Endothelial cell of umbilical vein (primary cell): ENCODE measurements around the gene TXN2. TPM values are rescaled to one million over a fixed set of nuclear protein-coding genes. Genes with fewer than 3 reads are reported as not detected.
"Not testable (repeated sequence)": the region's sequence is repeated elsewhere in the genome, so short reads cannot be mapped to it uniquely, and the experiment has no call there.

ENCODE experiments used
- BruUV-seq: library from RNA; stranded (reverse); fragments of 400-500 nt; replicated peaks from 2 replicates; lab custom pipeline; 2021; lab: Mats Ljungman, UMichigan
- CTCF ChIA-PET: fragments of 300-600, 350-600 bp; sonication (Branson Sonifier 250); formaldehyde crosslinking; loops from one replicate; lab custom pipeline; 2021; ENCODE audit warnings: antibody characterized with exemption, inconsistent platforms; lab: Charles Lee
- POLR2A ChIA-PET: fragments of 300-600, 350-600 bp; sonication (Branson Sonifier 250); formaldehyde crosslinking; loops from one replicate; lab custom pipeline; 2021; ENCODE audit warnings: antibody characterized with exemption, inconsistent platforms; lab: Charles Lee
- DNase-seq: peaks from one replicate; pipeline ENCODE4 v3.0.0-alpha.2; 2011; ENCODE audit warnings: low read depth, low spot score
- FAIRE-seq: peaks from 2 replicates; lab custom pipeline; 2011; peaks lifted over from hg19 to GRCh38; lab: Jason Lieb, UNC
- H2AFZ ChIP-seq: 2 replicates; pipeline ENCODE4 v1.6.0; 2012; ENCODE audit warnings: low read depth, low read length, control low read depth, inconsistent platforms
- H3K27ac ChIP-seq: 2 replicates; pipeline ENCODE4 v1.5.1; 2011; ENCODE audit warnings: low read depth, mild to moderate bottlenecking, control low read depth, low read length, moderate library complexity; ENCODE audit not compliant: insufficient read depth
- H3K27me3 ChIP-seq, 2 experiments: 2 replicates each; pipeline versions ENCODE4 v1.6.0 to v1.6.1; 2011; ENCODE audit warnings: low read length in 2 of 2, mixed read lengths in 1 of 2; ENCODE audit not compliant: control insufficient read depth in 2 of 2, insufficient read depth in 2 of 2
- H3K36me3 ChIP-seq, 2 experiments: 2 replicates in 1 of 2; 3 replicates in 1 of 2; pipeline ENCODE4 v1.5.1; 2011; ENCODE audit warnings: low read length in 2 of 2, mild to moderate bottlenecking in 1 of 2, moderate library complexity in 1 of 2; ENCODE audit not compliant: control insufficient read depth in 2 of 2, insufficient read depth in 2 of 2; ENCODE audit errors: extremely low read depth in 1 of 2
- H3K4me1 ChIP-seq: 3 replicates; pipeline ENCODE4 v1.5.1; 2011; ENCODE audit warnings: mild to moderate bottlenecking, low read length; ENCODE audit not compliant: control insufficient read depth, insufficient read depth; ENCODE audit errors: extremely low read depth
- H3K4me2 ChIP-seq: 2 replicates; pipeline ENCODE4 v1.6.1; 2011; ENCODE audit warnings: low read length, control low read depth, mixed read lengths; ENCODE audit not compliant: insufficient read depth
- H3K4me3 ChIP-seq, 3 experiments: fragments of 200-600 bp in 1 of 3; sonication (generic), shearing (Covaris generic) in 1 of 3; replicated peaks in 1 of 3; 2 replicates each; pipeline ENCODE4 v1.5.1; 2011 to 2016; ENCODE audit warnings: control low read depth in 3 of 3, low read length in 3 of 3, mild to moderate bottlenecking in 2 of 3, inconsistent platforms in 1 of 3, low read depth in 1 of 3, moderate library complexity in 1 of 3; ENCODE audit not compliant: insufficient read depth in 1 of 3
- H3K79me2 ChIP-seq: 2 replicates; pipeline ENCODE4 v1.6.0; 2012; ENCODE audit warnings: low read length, inconsistent platforms; ENCODE audit not compliant: control insufficient read depth, insufficient read depth
- H3K9ac ChIP-seq: replicated peaks from 2 replicates; pipeline ENCODE3; 2011; ENCODE audit warnings: low read length, control low read depth; ENCODE audit not compliant: insufficient read depth; ENCODE audit errors: extremely low read depth
- H3K9me1 ChIP-seq: replicated peaks from 3 replicates; pipeline ENCODE4 v1.6.0; 2011; ENCODE audit warnings: mild to moderate bottlenecking, low read length; ENCODE audit not compliant: control insufficient read depth, insufficient read depth; ENCODE audit errors: extremely low read depth
- H3K9me3 ChIP-seq: replicated peaks from 2 replicates; pipeline ENCODE4 v1.5.1; 2012; ENCODE audit warnings: low read length, inconsistent platforms; ENCODE audit not compliant: control insufficient read depth, insufficient read depth
- H4K20me1 ChIP-seq: replicated peaks from 2 replicates; pipeline ENCODE3; 2011; ENCODE audit warnings: mild to moderate bottlenecking, low read length; ENCODE audit not compliant: control insufficient read depth, insufficient read depth; ENCODE audit errors: extremely low read depth
- CTCF ChIP-seq, 2 donors: IDR thresholded peaks; 1 replicate in 1 of 2; 2 replicates in 1 of 2; pipeline ENCODE4 v1.5.1; 2011; ENCODE audit warnings: low read length in 2 of 2, mild to moderate bottlenecking in 2 of 2, moderate library complexity in 2 of 2, control low read depth in 1 of 2, inconsistent platforms in 1 of 2, low read depth in 1 of 2; ENCODE audit not compliant: insufficient read depth in 1 of 2; ENCODE audit errors: extremely low read depth in 1 of 2
- EZH2 ChIP-seq: IDR thresholded peaks from 2 replicates; pipeline ENCODE4 v1.6.1; 2012; ENCODE audit warnings: borderline replicate concordance, low read depth, mild to moderate bottlenecking, moderate library complexity, low read length, inconsistent platforms; ENCODE audit not compliant: severe bottlenecking
- FOS ChIP-seq: IDR thresholded peaks from 2 replicates; pipeline ENCODE4 v1.6.1; 2011; ENCODE audit warnings: mild to moderate bottlenecking, low read length, moderate library complexity, borderline replicate concordance; ENCODE audit not compliant: insufficient read depth
- GATA2 ChIP-seq: IDR thresholded peaks from 2 replicates; pipeline ENCODE4 v1.7.0; 2011; ENCODE audit warnings: low read depth, mild to moderate bottlenecking, moderate library complexity, mixed read lengths, low read length; ENCODE audit not compliant: insufficient read length, insufficient read depth
- JUN ChIP-seq: IDR thresholded peaks from 2 replicates; pipeline ENCODE4 v1.6.1; 2011; ENCODE audit warnings: borderline replicate concordance, low read depth; ENCODE audit not compliant: insufficient read length, insufficient read depth
- MYC ChIP-seq: IDR thresholded peaks from one replicate; pipeline ENCODE4 v1.6.1; 2011; ENCODE audit warnings: mild to moderate bottlenecking, low read depth, low read length
- dilution Hi-C: fragments of 300-500 bp; cut with MboI; formaldehyde crosslinking; loops from one replicate; pipeline ENCODE4 v1.15.0; 2019; ENCODE audit warnings: low sequenced_read_pairs; ENCODE audit not compliant: extremely low pct_ligation_motif_present
- intact Hi-C: fragments of 100-400 bp; cut with micrococcal nuclease; formaldehyde crosslinking; loops from one replicate; pipeline ENCODE4 v1.10.0; 2022
- polyA plus RNA-seq, 4 experiments: library from polyadenylated mRNA; depleted of rRNA in 3 of 4; stranded (reverse) in 3 of 4; unstranded in 1 of 4; fragments of >200 nt; gene quantifications; 2 replicates each; pipeline versions ENCODE4 v1.2.1 to v1.2.3, GENCODE V29; 2011 to 2012; ENCODE audit warnings: missing spikeins in 1 of 4
- total RNA-seq: library from RNA; stranded (reverse); gene quantifications from 2 replicates; pipeline ENCODE4 v1.2.3, GENCODE V29; 2021

Gene TXN2
- total and polyA plus RNA-seq, 2 donors (not counting 3 experiments of a cell fraction or from before 2014, with no cell fraction given), result 75.9 to 183 TPM

- H3K4me1 ChIP-seq, result peaks cover 26% of the 10 kb centered on the region
- H2AFZ ChIP-seq, result no peak overlapping the region
- no peaks in the 10 kb centered on the region for H3K9me3 ChIP-seq
- no peaks in the 10 kb centered on the region for H3K27me3 ChIP-seq
- no peak overlapping the region for H3K4me3 ChIP-seq
- CTCF ChIA-PET, result interaction anchor here (0.6 to 1.6 kb wide), 2 partner anchors 11 to 72 kb away, joined by 3 read pairs; no protein-coding TSS in a partner anchor
- no peaks in the 10 kb centered on the region for H4K20me1 ChIP-seq
- H3K9me1 ChIP-seq, result no peaks in the 10 kb centered on the region
- H3K79me2 ChIP-seq, result no peaks in the 10 kb centered on the region
- dilution Hi-C loops, result no loop called here
- BruUV-seq, result no TSS peak
- DNase-seq, result peak; percentile 58
- peak; percentile 72 for FAIRE-seq
- POLR2A ChIA-PET, result no interaction called here
- TF ChIP-seq EZH2 (no peak), FOS (peak; percentile 40), MYC (no peak), GATA2 (no peak), JUN (peak; percentile 70), CTCF (IDR thresholded peaks at IDR 0.05; ENCODE audit: extremely low read depth in 1 of 2, insufficient read depth in 1 of 2, low read depth in 1 of 2, low read length in 2 of 2) (no peak)
- H3K27ac ChIP-seq, result no peak overlapping the region
- H3K36me3 ChIP-seq, result no peaks in the 10 kb centered on the region
- no peak overlapping the region for H3K9ac ChIP-seq
- intact Hi-C loops, result no loop called here
- no peak overlapping the region for H3K4me2 ChIP-seq
Observed at GRCh38 chr22:36430863-36431262, 50.6 kb downstream of the TXN2 start.

- H3K79me2 ChIP-seq, POLR2A ChIA-PET, H3K9me3 ChIP-seq, H2AFZ ChIP-seq, H3K9me1 ChIP-seq, H3K27me3 ChIP-seq, H3K27ac ChIP-seq, H4K20me1 ChIP-seq, FAIRE-seq, H3K9ac ChIP-seq, CTCF ChIA-PET, BruUV-seq, H3K4me2 ChIP-seq, DNase-seq, intact Hi-C loops, H3K36me3 ChIP-seq, dilution Hi-C loops, H3K4me3 ChIP-seq: not testable (repeated sequence)
- peaks cover 22% of the 10 kb centered on the region for H3K4me1 ChIP-seq
Observed at GRCh38 chr22:36427952-36428351, 53.5 kb downstream of the TXN2 start.
